ENCODE data around the gene C1RL. TPM values are rescaled to one million over a fixed set of nuclear protein-coding genes. Genes with fewer than 3 reads are reported as not detected.

C1RL gene
- total RNA-seq, 1 experiment from 2014 or later, result 25.9 TPM

- TF ChIP-seq ZBTB33 (IDR thresholded peaks at IDR 0.05; ENCODE audit: extremely low read depth, insufficient replicate concordance, low read length) (no peak), ATF3 (IDR thresholded peaks at IDR 0.05) (no peak), SP1 (IDR thresholded peaks at IDR 0.05; ENCODE audit: low read depth) (no peak), MAX (IDR thresholded peaks at IDR 0.05) (no peak), ELF1 (IDR thresholded peaks at IDR 0.05; ENCODE audit: borderline replicate concordance, low read depth) (no peak), CEBPB (IDR thresholded peaks at IDR 0.05; ENCODE audit: low read depth) (no peak), EZH2phosphoT487 (IDR thresholded peaks at IDR 0.05; ENCODE audit: borderline replicate concordance) (no peak), ZNF274 (IDR thresholded peaks at IDR 0.05; ENCODE audit: low read depth, low read length) (no peak), JUND (IDR thresholded peaks at IDR 0.05) (no peak), POLR2A (IDR thresholded peaks at IDR 0.05; ENCODE audit: borderline replicate concordance, extremely low read depth, insufficient read depth, insufficient read length) (no peak), RAD21 (IDR thresholded peaks at IDR 0.05; ENCODE audit: low read depth) (no peak)
Observed at GRCh38 chr12:7081037-7081436, 28.0 kb downstream of the C1RL start (continued).

GRCh38 chr12:7079826-7080125 lies 29.2 kb downstream of the C1RL start:
- Histone ChIP-seq H3K4me3 (replicated peaks in 1 of 2; ENCODE audit: low read depth in 1 of 2, low read length in 2 of 2) (no peak overlapping the region), H3K36me3 (ENCODE audit: control insufficient read depth in 1 of 2, insufficient read depth in 2 of 2, low read length in 2 of 2) (no peaks in the 10 kb centered on the region), H3K27me3 (ENCODE audit: insufficient read depth, low read length) (no peaks in the 10 kb centered on the region), H2AFZ (ENCODE audit: low read depth, low read length, poor library complexity, severe bottlenecking) (no peak overlapping the region), H3K4me1 (ENCODE audit: control insufficient read depth in 1 of 2, insufficient read depth in 2 of 2, low read length in 2 of 2) (peaks cover 2 to 7% of the 10 kb centered on the region in 2 experiments; a peak in 2 of 4 replicates), H3K9me2 (ENCODE audit: insufficient read depth) (no peaks in the 10 kb centered on the region), H4K20me1 (ENCODE audit: insufficient read depth) (no peaks in the 10 kb centered on the region), H3K9me3 (ENCODE audit: control insufficient read depth in 1 of 2, insufficient read depth in 1 of 2, low read depth in 1 of 2, low read length in 2 of 2) (peaks cover 0 to 6% of the 10 kb centered on the region in 2 experiments; a peak in 1 of 4 replicates), H3K79me2 (ENCODE audit: insufficient read depth, low read length) (no peaks in the 10 kb centered on the region), H3K4me2 (ENCODE audit: low read length) (no peak overlapping the region), H3K27ac (ENCODE audit: low read depth, low read length) (no peak overlapping the region), H3K9ac (ENCODE audit: low read length) (no peak overlapping the region)
- intact Hi-C loops (cut with micrococcal nuclease), result no loop called here
- ChIA-PET CTCF (interaction anchor here (0.9 kb wide), 1 partner anchor 28 kb away, joined by 3 read pairs; no protein-coding TSS in a partner anchor), RAD21 (ENCODE audit: low non-redundant PET in 1 of 2, low total read pairs in 2 of 2, uncharacterized antibody in 2 of 2, unreplicated experiment in 2 of 2) (no interaction called here), POLR2A (no interaction called here)
- TF ChIP-seq CTCF (IDR thresholded peaks at IDR 0.05 in 2 of 3, conservative IDR thresholded peaks at IDR 0.05 in 1 of 3; ENCODE audit: borderline replicate concordance in 1 of 3, insufficient read depth in 1 of 3, low read depth in 2 of 3, low read length in 2 of 3), result no peak
- BruUV-seq (replicated peaks), result no TSS peak
- DNase-seq (ENCODE audit: low read depth, low spot score), result no peak
- ATAC-seq, result no peak
